Measurements from ENCODE around the gene FSIP1.
A peak's percentile ranks its signal among the peaks of the same experiment; 100 is the strongest.

Gene FSIP1

GRCh38 chr15:39794954-39795353 is 12.3 kb upstream of the FSIP1 start:
- DNase-seq: no peak
- in situ Hi-C loops (cut with MboI; ENCODE audit: low pct_unique_long_range_greater_than_20kb, low sequenced_read_pairs): loop anchor here (25.0 kb wide), 1 partner anchor 467 kb away; no protein-coding TSS in a partner anchor

DNA sequence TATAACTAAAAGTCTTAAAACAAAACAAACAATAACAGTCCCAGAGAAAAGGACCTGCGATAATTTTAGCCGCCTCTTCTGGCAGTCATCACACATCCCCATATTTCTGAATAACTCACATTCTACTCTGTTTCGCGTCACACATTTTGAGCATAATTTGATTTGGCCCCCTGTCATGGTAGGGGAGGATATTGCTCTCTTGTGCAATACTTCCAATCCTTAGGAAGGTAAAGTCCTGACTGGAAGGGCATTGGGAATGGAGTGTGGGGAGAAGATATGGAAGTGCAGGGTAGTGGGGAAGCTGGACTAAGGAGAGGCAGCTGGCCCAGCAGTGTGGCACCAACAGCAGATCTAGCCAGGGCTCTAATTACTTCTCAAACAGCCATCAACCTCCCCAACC is 11.3 kb upstream of the FSIP1 start:
- no peak for DNase-seq
- in situ Hi-C loops (cut with MboI; ENCODE audit: low pct_unique_long_range_greater_than_20kb, low sequenced_read_pairs): loop anchor here (25.0 kb wide), 1 partner anchor 468 kb away; no protein-coding TSS in a partner anchor

DNA sequence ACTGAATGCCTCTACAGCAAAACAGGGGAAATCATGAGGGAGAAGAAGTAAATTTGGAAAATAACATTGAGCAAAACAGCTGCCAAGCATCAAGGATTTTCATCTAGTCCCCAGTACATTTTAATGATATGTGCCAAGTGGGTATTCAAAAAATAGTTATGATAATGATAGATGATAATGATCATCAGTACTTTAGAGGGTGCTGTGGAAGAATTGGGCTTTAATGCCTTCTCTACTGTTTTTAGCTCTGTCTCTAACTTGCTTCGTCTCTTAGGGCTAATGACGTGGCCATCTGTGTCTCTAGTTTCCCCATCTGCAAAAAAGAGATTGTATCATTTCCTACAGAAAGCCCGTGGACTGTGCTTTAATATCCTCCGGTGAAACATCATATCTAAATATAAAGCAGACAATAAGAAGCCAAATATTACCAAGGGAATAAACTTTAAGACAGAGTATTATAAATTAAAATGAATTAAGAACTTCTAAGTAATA is 10.2 kb upstream of the FSIP1 start:
- no peak for DNase-seq
- in situ Hi-C loops (cut with MboI; ENCODE audit: low pct_unique_long_range_greater_than_20kb, low sequenced_read_pairs): loop anchor here (25.0 kb wide), 1 partner anchor 469 kb away; no protein-coding TSS in a partner anchor

DNA sequence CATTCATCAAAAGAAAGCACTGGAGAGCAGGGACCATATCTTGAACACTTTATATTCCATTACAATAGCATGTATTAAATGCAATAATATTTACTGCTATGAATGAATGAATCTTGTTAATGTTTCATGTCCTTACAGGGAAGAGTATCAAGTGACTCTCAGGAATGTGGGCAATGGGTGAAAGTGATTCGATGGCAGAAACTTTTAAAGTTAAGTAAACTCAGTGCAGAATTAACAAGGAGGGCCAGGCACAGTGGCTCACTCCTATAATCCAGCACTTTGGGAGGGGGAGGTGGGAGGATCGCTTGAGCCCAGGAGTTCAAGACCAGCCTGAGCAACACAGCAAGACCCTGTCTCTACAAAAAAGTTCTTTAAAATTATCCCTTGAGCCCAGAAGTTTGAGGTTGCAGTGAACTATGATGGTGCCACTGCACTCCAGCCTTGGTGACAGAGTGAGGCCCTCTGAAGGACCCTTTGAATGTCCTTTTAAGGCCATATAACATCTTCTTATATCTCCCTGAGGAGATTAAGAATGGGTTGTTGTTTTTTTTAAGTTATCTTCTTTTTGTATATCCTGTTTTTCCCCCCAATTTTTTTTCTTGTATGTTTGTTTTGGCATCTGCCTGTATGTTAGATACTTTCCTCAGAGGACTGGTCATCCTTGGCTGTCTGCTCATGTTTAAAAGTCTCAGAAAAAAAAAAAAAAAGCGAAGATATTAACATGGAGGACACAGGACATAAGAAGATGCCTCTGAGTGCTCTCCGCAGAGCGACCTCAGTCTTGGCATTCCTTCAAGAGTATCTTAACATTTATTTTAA is 9.6 kb upstream of the FSIP1 start:
- DNase-seq: no peak
- in situ Hi-C loops (cut with MboI; ENCODE audit: low pct_unique_long_range_greater_than_20kb, low sequenced_read_pairs): loop anchor here (25.0 kb wide), 1 partner anchor 470 kb away; no protein-coding TSS in a partner anchor

DNA sequence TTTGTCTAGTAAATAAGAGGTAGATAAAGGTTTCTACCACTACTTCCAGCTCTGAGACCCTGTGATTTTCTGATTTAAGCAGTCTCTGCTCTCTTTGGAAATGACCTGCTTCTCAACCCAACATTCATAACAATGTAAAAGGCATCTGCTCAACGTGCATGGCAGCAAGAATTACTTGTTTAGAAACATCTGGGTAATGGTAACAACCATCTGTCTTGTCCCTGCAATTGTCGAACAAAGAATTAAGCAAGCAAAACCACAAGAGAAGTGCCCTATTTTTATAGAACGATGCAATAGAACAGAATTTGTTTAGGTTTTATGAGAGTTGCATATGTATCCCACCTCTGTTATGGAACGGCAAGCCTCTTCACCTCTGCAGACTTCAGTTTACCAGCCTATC is 7.1 kb upstream of the FSIP1 start:
- no peak for DNase-seq
- in situ Hi-C loops (cut with MboI; ENCODE audit: low pct_unique_long_range_greater_than_20kb, low sequenced_read_pairs): loop anchor here (25.0 kb wide), 1 partner anchor 473 kb away; no protein-coding TSS in a partner anchor

DNA sequence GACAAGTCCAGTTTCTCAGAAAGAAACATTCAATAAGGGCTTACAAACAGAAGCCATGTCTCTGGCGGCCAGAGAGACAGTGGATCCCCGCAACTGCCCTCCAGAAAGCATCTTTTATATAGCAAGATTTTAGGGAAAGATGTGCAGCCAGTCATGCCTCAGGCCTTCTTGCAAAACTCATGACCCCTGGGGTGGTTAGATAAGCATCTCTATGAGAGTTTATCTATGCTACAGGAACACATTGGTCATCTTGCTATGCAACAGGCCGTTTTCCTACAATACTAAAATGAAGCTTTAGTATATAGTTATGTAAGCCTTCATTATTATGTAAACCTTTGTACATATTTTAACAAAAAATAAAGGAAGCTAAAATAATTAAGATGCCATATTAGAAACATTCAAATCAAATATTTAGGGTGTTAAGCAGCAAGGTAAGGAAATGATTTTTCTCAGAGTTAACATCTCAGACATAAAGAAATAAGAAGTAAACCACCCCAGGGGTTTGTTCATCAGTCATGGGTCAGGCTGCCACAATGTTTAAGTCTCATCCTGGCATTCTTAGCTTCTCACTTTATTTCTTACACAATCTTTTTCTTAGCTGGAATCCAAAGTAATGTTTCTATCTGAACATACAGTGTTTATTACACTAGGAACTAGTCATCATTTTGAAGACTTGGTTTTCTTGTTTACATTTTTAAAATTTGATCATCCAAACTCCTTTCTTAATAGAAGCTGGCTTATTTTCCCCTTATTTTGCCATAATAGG is 6.3 kb upstream of the FSIP1 start:
- DNase-seq: no peak

GRCh38 chr15:39788108-39788507 is 5.5 kb upstream of the FSIP1 start:
- no peak for DNase-seq
- in situ Hi-C loops (cut with MboI; ENCODE audit: low pct_unique_long_range_greater_than_20kb, low sequenced_read_pairs): loop anchor here (25.0 kb wide), 1 partner anchor 474 kb away; no protein-coding TSS in a partner anchor

More for the DNA sequence above, 6.3 kb upstream of the FSIP1 start:
- in situ Hi-C loops (cut with MboI; ENCODE audit: low pct_unique_long_range_greater_than_20kb, low sequenced_read_pairs): loop anchor here (25.0 kb wide), 1 partner anchor 473 kb away; no protein-coding TSS in a partner anchor

DNA sequence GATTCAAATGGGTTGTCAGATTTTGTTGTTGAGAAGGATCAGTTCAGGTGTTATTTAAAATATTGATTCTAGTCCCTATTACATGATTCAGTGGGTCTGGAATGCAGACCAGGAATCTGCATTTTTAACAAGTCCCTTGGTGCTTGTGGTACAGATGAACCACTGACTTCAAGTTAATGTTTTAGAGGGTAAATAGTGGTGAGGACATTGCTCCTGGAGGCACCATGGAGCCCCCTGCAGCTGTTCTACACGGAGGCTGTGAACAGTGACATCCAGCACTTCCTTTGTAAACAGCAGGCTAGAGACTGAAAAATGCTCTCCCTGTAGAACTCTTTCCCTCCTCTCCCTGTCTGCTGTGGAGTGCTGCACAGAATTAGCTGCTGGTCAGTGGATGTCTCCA is 4.8 kb upstream of the FSIP1 start:
- in situ Hi-C loops (cut with MboI; ENCODE audit: low pct_unique_long_range_greater_than_20kb, low sequenced_read_pairs): loop anchor here (25.0 kb wide), 1 partner anchor 475 kb away; no protein-coding TSS in a partner anchor
- no peak for DNase-seq

DNA sequence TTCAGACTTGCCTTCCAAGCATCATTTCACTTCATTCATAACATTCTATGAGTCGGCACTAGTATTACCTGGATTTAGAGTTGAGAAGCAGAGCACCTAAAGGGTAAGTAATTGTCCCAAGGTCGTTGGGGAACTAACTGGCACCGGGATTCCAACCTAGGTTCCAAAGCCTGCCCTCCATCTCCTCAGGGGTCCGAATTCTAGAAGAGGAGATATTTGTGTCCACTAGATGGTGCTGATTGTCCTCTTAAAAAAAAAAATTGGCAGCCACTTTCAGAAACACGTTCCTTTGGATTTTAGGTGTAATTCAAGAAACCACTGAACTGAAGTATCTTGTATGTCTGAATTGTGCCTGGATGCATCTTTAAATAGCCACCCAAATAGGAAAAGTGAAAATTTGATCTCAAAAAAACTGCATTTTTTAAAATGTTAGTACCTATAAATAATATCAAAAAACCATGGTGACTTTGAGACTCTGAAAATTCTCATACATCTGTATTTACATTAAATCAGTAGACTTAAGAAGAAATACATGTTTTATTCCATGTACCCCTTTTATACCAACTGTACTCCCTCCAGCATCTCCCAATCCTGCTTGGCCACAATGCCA is 3.9 kb upstream of the FSIP1 start:
- in situ Hi-C loops (cut with MboI; ENCODE audit: low pct_unique_long_range_greater_than_20kb, low sequenced_read_pairs): loop anchor here (25.0 kb wide), 1 partner anchor 476 kb away; no protein-coding TSS in a partner anchor

DNA sequence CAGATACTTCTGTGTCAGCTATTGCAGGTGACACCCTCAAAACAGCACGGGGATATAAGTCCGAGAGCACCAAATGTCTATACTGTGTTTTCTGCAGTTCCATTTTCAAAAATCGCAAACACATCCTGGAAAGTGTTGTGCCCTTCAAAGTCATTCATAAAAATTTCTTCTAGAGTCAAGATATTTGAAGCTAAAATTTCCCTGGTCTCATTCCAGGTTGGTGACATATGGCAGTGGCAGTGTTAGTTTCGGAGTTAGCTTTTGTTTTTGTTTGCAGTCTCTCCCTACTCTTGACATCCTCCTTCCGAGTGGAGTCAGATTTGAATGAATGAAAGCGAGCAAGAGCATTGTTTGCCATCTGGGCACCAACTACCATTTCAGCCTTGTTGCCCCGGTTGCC is 3.2 kb upstream of the FSIP1 start:
- in situ Hi-C loops (cut with MboI; ENCODE audit: low pct_unique_long_range_greater_than_20kb, low sequenced_read_pairs): loop anchor here (25.0 kb wide), 1 partner anchor 476 kb away; no protein-coding TSS in a partner anchor

More for the DNA sequence above, 3.9 kb upstream of the FSIP1 start:
- DNase-seq: peak; percentile 89

GRCh38 chr15:39785139-39785538 is 2.5 kb upstream of the FSIP1 start:
- in situ Hi-C loops (cut with MboI; ENCODE audit: low pct_unique_long_range_greater_than_20kb, low sequenced_read_pairs): loop anchor here (25.0 kb wide), 1 partner anchor 477 kb away; no protein-coding TSS in a partner anchor
- DNase-seq: no peak

More for the DNA sequence above, 3.2 kb upstream of the FSIP1 start:
- no peak for DNase-seq

- in situ Hi-C loops (cut with MboI; ENCODE audit: low pct_unique_long_range_greater_than_20kb, low sequenced_read_pairs): loop anchor here (25.0 kb wide), 1 partner anchor 478 kb away; no protein-coding TSS in a partner anchor
- DNase-seq: no peak
Observed at GRCh38 chr15:39784638-39785037, 2.0 kb upstream of the FSIP1 start.

- no peak for DNase-seq
- in situ Hi-C loops (cut with MboI; ENCODE audit: low pct_unique_long_range_greater_than_20kb, low sequenced_read_pairs): loop anchor here (25.0 kb wide), 1 partner anchor 478 kb away; no protein-coding TSS in a partner anchor
Observed at GRCh38 chr15:39784125-39784524, 1.5 kb upstream of the FSIP1 start.

GRCh38 chr15:39783244-39783820 is 691 bp upstream of the FSIP1 start:
- in situ Hi-C loops (cut with MboI; ENCODE audit: low pct_unique_long_range_greater_than_20kb, low sequenced_read_pairs): loop anchor here (25.0 kb wide), 1 partner anchor 479 kb away; no protein-coding TSS in a partner anchor
- DNase-seq: peak; percentile 16

DNA sequence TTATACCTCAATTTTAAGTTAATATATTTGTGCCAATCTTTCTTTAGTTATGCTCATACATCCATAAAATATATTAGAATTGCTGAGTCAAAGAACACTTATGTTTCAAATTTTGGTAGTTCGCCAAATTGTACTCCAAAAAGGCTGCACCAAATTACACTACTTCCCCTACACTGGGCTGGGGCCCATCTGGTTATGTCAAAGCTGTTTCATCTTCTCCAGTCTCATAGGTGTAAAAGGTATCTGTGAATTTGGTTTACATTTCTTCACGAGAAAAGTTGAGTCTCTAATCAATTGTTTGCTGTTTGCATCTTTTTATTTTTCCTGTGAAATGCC is 706 bp downstream of the FSIP1 start:
- in situ Hi-C loops (cut with MboI; ENCODE audit: low pct_unique_long_range_greater_than_20kb, low sequenced_read_pairs): loop anchor here (25.0 kb wide), 1 partner anchor 480 kb away; no protein-coding TSS in a partner anchor

DNA sequence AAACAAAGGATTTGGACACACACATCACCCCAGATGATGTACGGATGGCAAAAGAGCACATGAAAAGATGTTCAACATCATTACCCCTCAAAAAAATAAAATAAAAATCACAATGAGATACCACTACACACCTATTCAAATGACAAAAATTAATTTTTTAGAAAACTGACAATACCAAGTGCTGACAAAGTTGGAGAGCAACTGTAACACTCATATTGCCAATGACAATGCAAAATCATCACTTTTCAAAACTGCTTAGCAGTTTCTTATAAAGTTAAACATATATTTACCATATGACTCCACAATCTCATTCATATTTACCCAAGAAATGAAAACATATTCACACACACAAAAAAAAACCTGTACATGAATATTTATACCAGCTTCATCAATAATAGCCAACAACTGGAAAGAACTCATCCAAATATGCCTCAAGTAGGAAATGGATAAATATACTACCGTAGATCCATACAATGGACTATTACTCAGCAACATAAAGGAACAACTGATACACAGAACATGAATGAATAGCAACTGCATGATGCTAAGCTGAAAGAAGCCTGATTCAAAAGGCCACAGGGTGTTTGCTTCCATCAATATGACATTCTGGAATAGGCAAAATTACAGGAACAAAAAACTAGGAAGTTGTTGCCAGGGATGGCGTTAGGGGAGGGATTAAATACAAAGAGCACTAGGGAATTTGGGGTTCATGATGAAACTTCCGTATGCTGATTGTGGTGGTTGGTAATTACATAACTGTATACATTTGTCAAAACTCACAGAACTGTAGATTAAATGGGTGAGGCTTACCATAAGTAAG is 1.3 kb downstream of the FSIP1 start:
- in situ Hi-C loops (cut with MboI; ENCODE audit: low pct_unique_long_range_greater_than_20kb, low sequenced_read_pairs): loop anchor here (25.0 kb wide), 1 partner anchor 481 kb away; no protein-coding TSS in a partner anchor
- no peak for DNase-seq

More for the DNA sequence above, 706 bp downstream of the FSIP1 start:
- no peak for DNase-seq

DNA sequence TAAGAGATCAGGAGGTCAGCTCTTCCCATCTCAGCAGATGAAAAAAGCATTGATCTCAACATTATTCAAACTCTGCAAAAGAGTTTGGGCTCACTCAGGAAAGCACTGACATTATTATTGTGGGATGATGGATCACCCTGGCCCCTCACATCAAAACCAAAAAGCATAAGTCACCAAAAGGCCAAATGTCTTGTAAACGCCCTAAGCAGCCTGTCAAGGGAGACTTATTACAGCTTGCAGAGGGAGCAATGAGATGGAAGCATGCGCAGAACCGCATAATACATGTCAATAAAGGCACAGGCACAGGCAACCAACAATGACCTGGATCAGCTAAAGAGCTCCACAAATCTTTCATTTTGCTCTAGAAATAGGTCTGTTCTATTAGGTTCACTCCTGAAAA is 4.6 kb downstream of the FSIP1 start:
- no peak for DNase-seq
- in situ Hi-C loops (cut with MboI; ENCODE audit: low pct_unique_long_range_greater_than_20kb, low sequenced_read_pairs): loop anchor here (25.0 kb wide), 1 partner anchor 484 kb away; no protein-coding TSS in a partner anchor
